Loucy (cell line): ENCODE data around the gene SCAPER.

Experiments
- CTCF ChIP-seq: fragments of 200-600 bp; sonication (generic); conservative IDR thresholded peaks from 2 replicates; pipeline ENCODE4 v1.5.1; 2014; ENCODE audit warnings: mild to moderate bottlenecking, antibody characterized with exemption, low read length
- EZH2phosphoT487 ChIP-seq: fragments of 200-600 bp; IDR thresholded peaks from 2 replicates; pipeline ENCODE4 v1.6.1; 2018; ENCODE audit warnings: antibody characterized with exemption, mild to moderate bottlenecking, moderate library complexity, borderline replicate concordance

GRCh38 chr15:76349301-76350070 is 555.7 kb downstream of the SCAPER start:
- TF ChIP-seq CTCF (no peak), EZH2phosphoT487 (no peak)
